ENCODE measurements around the gene CALM3.

The CALM3 gene

DNA sequence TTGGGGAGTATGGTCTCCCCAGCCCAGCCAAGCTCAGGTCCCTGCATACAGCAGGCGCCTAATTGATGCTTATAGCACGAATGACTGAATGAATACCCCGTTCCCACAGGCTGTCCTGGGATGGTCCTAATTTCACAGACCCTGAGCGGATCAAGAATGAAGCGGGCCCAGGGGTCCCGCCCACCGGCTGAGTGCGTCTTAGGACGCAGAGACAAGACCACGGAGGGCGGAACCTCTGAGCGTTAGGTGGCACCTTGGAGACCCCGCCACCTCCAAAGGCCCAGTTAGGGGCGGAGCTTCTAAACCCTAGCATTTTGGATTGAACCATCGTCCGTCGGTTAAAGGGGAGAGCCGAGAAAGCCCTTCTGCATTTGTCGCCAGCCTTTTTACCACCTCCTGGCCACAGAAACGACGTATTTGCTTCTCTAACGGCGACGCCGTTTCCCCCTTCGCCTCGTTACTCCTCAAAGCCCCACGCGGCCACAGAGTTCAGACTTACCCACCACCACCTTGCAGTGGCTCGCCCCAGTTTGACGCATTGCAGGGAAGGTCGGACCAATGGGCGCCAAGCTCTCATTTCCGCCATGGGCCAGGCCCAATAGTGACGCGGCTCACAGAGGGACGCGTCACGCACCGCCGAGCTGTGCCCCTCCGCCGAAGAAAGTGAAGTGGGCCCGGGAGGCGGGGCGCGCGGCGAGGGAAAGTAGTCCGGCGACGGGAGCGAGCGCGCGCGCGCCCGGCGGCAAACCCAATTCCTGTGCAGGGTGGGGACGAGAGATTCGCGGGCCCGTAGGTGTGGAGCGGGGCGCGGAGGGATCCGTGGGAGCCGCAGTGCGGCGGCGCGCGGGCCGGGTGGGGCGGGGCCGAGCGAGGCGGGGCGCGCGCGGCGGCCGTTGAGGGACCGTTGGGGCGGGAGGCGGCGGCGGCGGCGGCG is 479 bp upstream of the CALM3 start:
- DNase-seq, result peak; percentile 98

DNA sequence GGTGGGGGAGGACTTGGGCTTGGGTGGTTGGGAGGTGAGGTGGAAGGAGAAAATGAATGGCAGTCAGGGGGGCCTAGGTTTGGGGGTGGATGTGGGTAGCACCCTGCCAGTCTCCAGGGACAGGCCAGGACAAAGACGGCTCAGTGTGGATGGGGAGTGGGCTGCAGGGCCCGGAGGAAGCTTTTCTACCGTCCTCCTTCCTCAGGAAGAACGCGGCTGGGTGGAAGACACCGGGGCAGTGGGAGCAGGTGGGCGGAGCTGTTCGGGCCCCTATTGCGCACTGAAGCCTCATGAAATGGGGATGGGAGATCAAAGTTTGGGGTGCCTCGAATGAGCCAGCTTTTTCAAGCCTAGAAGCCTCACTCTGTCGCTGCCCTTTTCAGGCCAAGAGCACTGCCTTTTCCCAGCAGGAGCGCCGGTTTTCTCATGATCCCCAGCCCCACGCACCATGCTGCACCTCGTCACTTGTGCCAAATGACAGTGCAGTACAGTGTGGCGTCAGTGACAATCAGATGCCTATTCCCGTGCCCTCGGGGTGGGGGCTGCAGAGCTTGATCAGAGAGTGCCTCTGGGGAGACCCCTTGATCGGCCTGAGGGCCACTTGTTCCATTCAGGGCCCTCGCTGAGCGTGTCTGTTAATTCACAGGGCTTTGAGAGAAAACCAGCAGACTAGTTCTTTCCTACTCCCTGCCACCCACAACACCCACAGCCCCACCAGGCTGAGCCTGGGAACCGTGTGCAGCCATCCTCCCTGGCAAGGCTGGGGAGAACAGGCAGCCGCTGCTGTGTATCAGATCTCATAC is 1.5 kb downstream of the CALM3 start:
- peak; percentile 54 for DNase-seq

DNA sequence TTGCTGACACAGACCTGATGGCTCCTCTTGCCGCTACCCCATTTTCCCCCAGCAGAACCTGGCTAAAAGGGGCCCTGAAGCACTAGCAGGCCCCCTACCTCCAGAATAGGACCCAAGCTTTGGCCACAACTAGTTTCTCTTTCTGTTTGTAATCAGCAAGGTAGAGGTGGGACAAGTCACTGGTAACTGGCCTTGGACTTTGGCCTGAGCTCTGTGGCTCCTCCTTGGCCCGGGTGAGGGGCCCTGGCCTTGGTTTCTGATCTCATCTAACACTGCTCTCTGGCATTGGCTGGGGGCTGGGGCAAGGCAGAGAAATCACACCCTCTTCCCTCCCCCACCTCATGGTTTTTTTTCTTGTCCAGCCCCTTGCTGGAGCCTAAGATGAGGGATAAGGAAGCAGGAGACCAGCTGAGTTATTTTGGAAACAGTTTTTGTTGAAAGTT is 2.1 kb downstream of the CALM3 start:
- peak; percentile 36 for DNase-seq

DNA sequence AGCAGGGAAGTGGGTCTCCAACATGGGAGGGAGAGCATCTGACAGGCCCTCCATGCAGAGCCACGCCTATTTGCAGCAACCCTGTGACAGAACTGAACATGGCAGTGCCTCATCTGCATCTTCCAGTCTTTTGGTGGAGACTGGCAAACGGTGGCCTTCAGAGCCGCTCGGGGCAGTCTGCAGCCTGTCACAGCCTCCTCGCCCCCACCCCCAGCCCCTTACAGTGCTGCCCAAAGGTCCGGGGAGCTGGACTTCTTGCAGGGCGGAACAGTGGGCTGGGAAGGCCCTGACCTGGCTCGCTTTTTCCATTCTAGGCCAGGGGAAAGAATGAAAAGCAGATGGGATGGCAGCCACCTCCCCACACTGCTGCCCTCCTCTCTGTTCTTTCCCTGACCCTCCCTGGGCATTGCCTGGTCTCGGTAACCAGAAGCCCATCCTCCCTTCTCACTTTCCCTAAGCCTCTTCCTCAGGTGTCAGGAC is 2.7 kb downstream of the CALM3 start:
- DNase-seq, result no peak

DNA sequence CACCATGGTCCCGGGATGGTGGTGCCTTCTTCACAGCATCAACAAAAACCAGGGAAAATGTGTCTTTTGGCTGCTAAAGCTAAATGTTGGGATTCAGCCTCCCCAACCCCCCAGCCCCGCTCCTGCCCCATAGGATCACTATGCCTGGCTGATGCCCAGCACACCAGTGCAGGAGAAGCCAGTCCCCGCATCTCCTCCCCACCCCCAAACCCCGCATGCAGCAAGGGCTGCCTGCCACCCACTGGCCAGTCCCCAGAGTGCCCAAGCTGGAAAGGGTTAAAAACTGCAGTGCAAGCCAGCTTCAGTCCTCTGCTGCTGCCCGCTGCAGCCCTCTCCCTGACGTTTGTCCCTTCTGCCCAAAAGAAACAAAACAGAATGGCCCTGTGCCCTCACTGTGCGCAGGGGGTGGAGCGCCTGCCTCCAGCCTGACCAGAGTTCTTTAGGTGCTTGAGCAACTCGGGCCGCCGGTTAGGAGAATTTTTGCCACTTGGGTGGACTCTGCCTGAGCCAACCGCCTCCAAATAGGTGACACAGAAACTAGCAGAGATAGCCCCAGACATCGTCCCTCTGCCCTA is 3.7 kb downstream of the CALM3 start:
- DNase-seq, result no peak

DNA sequence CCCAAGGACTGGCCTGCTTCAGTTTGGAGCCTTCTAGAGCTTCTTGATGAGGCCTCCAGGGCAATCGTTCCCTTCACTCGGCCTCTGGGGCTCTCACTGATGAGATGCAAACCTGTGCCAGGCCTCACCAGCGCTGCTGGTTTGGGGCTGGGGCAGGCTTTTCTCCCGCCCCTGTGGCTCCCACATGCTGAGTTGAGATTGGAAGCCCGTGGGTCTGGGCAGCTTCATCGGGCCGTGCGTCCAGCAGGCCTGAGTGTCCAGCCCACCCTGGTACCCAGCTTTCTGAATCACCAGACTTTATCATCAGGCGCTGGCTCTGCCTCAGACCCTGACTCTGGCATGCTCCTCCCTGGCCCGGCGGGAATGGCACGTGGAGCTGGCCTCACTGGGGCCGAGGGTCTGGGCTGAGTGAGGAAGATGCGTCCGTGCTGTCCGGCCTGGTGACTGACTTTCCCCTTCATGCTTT is 4.3 kb downstream of the CALM3 start:
- no peak for DNase-seq

DNA sequence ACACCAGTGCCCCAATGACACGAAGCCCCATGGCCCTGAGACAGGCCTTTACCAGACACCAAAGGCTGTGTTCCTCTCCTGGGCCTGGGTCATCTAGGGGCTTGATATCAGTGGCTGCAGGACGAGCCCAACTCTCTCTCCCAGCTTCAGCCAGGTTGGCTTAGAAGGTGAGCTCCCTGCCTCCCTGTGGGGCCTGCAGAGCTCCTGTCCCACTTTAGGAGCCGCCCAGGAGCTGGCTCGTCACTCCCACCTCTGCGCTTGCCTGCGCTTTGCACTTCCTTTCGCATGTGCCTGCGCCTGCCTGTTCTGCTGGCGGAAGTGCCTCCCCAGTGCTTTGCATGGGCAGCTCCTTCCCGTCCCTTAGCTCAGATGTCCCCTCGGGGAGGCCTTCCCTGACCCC is 4.9 kb downstream of the CALM3 start:
- DNase-seq, result no peak

DNA sequence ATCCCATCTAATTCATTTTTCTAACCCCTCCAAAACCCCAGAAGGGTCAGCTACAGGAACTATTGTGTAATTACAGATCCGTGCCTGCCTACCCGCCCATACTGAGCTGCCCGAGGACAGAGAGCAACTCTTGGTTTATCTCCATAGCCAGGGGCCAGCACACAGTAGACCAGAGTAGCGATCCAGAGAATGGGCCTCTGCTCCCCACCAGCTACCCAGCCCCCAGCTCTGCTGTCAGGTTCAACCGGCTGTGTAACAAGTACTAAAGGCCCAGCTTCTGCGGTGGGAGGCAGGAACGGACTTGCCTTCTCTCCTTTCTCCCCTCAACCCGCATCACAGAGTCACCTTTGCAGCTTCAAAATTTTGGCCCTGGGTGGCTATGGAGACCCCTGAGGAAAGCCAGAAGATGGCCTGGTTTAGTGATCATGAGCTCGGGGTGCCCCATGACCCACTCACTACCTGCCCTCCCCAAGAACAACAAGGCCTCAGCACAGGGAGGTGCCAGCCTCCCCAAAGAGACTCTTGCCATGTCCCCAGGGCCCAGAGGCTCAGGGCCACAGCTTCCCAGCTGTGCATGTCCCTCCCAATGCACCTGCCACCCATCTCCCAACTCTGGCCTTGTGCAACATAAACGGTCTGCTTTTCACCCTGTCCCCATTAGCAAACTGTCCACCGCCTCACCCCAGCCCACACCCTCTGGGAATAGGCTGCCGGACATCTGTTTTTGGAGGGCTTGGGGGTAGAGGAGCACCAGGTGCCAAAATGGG is 5.7 kb downstream of the CALM3 start:
- no peak for DNase-seq

DNA sequence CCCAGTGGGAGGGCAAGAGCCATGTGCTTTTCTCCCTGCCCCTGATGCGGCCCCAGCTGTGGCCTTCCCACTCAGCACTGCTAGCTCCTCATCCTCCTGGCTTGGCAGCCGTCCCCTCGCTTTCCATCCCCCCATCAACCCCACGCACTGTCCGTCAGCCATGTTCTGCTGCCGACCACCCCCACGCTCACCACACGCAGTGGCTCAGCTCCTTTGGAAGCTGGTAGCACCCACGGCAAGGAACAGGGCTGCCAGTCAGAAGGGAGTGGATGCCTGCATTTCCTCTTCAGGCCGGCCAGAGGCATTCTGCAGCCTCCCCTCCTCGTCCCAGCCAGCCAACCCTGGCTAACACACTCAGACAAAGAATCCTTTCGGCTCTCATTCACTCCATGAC is 6.3 kb downstream of the CALM3 start:
- DNase-seq, result no peak

DNA sequence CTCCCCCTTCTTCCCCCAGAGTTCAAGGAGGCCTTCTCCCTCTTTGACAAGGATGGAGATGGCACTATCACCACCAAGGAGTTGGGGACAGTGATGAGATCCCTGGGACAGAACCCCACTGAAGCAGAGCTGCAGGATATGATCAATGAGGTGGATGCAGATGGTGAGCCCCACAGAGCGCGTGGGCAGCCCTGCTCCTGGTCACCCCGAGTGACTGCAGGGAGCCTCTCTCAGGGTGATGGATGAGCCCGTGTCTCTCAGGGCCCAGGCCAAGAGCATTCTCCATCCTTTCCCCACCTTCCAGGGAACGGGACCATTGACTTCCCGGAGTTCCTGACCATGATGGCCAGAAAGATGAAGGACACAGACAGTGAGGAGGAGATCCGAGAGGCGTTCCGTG is 7.0 kb downstream of the CALM3 start:
- DNase-seq, result no peak

DNA sequence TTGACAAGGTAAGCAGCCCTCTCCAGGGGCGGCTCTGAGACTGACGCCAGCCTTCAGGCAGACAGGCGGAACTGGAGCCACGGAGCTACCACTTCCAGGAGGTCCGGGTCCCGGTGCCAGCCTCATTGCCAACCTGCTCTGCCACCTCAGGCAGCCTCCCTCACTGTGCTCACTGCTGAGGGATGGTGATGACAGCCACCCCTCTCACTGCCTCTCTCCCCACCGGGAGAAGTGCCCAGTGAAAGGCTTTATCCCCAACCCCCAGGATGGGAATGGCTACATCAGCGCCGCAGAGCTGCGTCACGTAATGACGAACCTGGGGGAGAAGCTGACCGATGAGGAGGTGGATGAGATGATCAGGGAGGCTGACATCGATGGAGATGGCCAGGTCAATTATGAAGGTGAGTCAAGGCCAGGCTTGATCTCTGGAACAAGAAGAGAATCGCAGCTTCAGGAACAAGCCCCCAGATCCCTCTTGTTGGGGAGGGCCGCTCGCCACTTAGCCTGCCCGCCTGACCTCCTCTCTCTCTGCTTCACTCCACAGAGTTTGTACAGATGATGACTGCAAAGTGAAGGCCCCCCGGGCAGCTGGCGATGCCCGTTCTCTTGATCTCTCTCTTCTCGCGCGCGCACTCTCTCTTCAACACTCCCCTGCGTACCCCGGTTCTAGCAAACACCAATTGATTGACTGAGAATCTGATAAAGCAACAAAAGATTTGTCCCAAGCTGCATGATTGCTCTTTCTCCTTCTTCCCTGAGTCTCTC is 7.6 kb downstream of the CALM3 start:
- no peak for DNase-seq

DNA sequence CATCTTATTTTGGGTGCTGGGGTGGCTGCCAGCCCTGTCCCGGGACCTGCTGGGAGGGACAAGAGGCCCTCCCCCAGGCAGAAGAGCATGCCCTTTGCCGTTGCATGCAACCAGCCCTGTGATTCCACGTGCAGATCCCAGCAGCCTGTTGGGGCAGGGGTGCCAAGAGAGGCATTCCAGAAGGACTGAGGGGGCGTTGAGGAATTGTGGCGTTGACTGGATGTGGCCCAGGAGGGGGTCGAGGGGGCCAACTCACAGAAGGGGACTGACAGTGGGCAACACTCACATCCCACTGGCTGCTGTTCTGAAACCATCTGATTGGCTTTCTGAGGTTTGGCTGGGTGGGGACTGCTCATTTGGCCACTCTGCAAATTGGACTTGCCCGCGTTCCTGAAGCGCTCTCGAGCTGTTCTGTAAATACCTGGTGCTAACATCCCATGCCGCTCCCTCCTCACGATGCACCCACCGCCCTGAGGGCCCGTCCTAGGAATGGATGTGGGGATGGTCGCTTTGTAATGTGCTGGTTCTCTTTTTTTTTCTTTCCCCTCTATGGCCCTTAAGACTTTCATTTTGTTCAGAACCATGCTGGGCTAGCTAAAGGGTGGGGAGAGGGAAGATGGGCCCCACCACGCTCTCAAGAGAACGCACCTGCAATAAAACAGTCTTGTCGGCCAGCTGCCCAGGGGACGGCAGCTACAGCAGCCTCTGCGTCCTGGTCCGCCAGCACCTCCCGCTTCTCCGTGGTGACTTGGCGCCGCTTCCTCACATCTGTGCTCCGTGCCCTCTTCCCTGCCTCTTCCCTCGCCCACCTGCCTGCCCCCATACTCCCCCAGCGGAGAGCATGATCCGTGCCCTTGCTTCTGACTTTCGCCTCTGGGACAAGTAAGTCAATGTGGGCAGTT is 8.6 kb downstream of the CALM3 start:
- no peak for DNase-seq

DNA sequence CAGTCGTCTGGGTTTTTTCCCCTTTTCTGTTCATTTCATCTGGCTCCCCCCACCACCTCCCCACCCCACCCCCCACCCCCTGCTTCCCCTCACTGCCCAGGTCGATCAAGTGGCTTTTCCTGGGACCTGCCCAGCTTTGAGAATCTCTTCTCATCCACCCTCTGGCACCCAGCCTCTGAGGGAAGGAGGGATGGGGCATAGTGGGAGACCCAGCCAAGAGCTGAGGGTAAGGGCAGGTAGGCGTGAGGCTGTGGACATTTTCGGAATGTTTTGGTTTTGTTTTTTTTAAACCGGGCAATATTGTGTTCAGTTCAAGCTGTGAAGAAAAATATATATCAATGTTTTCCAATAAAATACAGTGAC is 9.3 kb downstream of the CALM3 start:
- DNase-seq, result no peak

DNA sequence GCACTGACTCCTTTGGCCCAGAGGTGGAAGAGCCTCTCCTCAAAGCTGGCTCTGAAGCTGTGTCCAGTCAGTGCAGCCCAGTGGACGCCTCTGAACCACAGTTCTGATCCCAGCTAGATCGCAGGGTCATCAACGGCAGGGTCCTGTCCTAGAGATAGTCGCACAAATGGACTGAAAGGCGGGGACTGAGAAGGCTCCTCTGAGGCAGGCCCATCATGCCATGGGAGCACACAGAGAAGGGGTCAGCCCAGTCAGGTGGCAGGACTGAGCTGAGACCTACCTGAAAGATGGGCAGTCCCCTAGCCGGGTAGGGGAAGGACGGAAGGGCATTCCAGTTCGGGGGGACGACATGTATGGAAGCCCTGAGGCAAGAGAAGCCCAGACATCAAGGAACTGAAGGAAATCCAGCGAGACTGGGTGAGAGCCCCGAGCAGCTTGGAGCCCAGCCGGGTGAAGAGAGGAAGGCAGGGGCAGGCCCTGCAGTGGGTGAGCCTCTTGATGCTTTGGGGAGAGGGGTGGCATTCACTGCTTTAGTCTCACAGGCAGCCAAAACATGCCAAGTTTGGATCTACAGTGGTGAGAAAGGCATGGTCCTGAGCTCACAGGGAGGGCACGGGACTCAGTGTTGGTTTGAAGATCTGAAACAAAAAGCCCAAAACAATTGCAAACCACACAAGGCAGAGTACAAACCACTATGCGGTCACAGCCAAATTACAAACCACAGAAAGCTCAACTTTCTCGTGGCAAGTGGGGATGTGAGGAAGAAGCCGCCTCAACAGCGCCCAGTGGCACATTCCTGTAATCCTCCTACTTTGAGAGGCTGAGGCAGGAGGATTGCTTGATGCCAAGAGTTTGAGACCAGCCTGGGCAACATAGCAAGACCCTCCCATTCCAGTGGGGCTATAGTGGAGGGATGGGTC is 10.0 kb downstream of the CALM3 start:
- DNase-seq, result peak; percentile 43

DNA sequence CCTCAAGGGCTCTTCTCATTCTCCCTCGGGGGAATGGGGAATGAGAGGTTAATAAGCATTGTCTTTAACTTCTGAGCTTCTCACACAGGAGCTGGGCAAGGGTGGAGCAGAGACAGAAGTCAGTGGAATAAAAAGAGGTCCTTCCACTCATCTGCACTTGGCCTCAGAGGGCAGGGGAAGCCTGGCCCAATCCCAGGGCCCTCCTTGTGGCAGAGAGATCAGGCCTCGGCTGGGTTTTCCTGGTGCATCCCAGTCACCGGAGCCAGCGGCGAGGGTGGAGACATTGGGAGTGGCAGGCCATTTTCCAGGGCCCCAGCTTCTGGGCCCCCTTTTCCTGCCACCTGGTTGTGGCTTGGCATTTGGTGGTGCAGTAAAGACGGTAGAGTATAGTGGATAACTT is 10.6 kb downstream of the CALM3 start:
- no peak for DNase-seq

DNA sequence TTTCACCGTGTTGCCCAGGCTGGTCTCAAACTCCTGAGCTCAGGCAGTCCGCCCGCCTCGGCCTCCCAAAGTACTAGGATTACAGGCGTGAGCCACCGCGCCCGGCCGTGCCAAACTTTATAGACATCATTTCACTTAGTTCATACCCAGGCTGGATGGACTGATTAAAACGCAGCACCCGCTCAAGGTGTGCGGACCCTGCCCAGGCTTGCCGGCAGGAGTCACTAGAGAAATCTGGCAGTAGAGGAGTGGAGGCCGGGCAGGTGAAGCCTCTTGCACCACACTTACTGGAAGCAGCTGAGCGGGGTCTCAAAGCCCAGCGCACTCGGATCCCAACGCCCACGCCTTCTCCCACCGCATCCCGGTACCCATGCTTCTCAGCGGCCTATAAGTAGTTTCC is 12.4 kb downstream of the CALM3 start:
- no peak for DNase-seq

DNA sequence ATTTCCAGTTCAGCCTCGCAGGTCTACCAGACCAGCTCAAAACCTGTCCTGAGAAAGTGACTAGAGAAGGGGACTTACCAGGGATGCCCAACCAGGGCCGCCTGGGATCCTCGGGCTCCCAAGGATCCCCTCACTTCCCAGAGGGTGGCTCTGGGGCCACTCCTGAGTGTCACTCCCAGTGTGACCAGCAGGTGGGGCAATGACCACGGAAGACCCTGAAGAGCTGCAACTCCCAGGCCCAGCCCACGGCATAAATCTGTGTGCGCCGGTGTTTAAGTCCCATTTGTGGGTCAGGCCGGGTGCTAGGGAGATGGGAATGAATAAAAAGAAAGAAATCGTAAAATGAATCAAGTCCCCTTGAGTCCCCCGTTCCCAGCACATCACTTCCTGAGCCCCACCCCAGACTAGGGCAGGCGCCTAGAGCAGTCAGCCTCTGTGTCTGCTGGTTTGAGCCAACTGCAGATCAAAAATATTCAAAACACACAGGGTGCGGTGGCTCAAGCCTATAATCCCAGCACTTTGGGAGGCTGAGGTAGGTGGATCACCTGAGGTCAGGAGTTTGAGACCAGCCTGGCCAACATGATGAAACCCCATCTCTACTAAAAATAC is 13.1 kb downstream of the CALM3 start:
- DNase-seq, result peak; percentile 86

DNA sequence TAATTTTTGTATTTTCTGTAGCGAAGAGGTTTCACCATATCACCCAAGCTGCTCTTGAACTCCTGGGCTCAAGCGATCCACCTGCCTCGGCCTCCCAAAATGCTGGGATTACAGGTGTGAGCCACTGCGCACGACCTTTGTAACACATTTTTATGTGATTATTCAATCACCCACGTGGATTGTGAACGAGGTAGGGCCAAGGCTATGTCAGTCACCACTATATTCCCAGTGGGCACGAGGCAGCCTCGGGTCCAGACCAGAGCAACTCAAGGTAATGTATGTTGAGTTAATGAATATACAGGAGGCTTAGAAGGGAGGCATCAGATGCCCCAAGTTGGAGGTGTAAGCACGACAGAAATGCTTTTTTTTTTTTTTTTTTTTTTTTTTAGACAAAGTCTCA is 14.8 kb downstream of the CALM3 start:
- no peak for DNase-seq

DNA sequence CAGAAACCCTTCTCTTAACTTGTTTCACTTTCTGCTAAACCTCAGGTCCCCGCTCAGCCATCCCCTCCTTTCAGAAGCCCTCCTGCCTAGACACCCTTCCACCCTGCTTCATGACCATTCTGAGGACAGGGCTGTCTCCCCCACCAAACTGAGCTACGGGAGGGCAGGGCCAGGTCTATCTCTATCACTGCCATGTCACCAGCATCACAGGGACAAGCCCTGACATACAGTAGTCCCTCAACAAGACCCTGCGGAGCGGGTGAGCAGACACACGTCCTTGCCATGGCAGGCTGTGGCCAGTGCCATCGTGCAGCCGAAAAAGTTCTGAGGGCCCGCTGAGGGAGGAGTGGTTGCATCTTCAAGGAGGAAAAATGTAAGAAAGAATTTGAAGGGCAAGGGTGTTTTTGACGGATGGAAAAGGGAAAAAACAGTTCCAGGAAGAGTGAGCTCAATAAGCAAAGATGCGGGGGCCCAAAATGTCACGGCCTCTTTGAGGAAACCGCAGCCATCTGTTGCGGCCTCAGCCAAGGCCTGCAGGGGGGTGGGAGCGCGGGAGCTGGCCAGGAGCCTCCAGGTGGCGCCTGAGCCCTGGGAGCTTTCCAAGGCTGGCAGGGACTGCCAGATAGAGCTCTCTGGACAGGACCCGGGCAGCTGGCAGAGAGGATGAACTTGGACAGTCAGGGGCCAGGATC is 15.6 kb downstream of the CALM3 start:
- DNase-seq, result peak; percentile 78
